DMS79 (cell line): Measurements from ENCODE around the gene CAPN8.
"Not testable (repeated sequence)": the region's sequence is repeated elsewhere in the genome, so short reads cannot be mapped to it uniquely, and the experiment has no call there.

Experiments
- DNase-seq: peaks from one replicate; lab custom pipeline; 2025; lab: John Stamatoyannopoulos, UW

Gene CAPN8

GRCh38 chr1:223525957-223526356 is 139.5 kb downstream of the CAPN8 start:
- DNase-seq = no peak

GRCh38 chr1:223525546-223525945 is 140.0 kb downstream of the CAPN8 start:
- no peak for DNase-seq

DNA sequence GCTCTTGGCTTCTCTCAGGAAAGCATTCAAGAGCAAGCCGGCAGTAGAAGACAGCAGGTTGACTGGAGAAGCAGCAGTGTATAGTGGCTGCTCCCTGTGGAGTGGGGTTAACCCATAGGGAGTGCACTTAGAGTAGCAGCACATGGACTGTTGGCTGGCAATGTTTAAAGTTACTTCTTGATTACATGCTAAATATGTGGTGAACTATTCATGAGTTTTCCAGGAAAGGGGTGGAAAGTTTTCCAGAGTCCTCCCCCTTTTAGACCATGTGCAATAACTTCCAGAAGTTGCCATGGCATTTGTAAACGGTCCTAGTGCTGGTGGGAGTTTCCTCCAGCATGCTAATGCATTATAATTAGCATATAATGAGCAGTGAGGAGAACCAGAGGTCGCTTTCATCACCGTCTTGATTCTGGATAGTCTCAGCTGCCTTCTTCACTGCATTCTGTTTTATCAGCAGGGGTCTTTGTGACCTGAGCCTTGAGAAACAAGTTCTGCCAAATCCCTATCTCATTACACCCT is 140.5 kb downstream of the CAPN8 start:
- DNase-seq = no peak

DNA sequence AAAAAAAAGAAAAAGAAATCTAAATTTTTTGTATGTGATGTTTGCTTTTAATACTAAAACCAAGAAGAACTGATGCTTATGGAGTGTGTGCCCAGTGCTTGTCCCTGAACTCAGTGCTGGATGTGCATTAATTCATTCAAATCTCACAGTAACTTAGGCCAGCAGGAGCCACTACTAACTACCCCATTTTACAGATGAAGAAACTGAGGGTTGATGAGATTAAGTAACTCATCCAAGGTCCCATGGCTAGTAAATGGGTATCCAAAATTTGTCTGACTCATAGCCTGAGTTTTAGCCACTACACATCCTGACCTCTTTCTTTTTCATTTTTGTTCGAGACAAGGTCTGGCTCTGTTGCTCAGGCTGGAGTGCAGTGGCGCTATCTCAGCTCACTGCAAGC is 144.4 kb downstream of the CAPN8 start:
- DNase-seq = no peak

GRCh38 chr1:223520200-223520599 is 145.3 kb downstream of the CAPN8 start:
- DNase-seq = no peak

DNA sequence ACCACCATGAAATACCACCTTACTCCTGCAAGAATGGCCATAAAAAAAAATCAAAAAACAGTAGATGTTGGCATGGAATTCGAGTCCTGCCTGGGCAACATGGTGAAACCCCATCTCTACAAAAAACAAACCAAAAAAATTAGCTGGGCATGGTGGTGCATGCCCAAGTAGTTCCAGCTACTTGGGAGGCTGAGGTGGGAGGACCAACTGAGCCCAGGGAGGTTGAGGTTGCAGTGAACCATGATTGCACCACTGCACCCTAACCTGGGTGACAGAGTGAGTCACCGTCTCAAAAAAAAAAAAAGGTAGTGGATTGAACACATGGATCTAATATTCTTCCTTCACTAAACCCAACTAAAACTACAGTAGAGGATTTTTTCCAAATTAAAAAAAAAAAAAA is 146.4 kb downstream of the CAPN8 start:
- DNase-seq = no peak

DNA sequence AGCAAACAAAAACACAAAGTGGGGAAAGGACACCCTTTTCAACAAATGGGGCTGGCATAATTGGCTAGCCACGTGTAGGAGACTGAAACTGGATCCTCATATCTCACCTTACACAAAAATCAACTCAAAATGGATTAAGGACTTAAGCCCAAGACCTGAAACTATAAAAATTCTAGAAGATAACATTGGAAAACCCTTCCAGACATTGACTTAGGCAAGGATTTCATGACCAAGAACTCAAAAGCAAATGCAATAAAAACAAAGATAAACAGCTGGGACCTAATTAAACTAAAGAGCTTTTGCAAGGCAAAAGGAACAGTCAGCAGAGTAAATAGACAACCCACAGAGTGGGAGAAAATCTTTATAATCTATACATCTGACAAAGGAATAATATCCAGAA is 146.9 kb downstream of the CAPN8 start:
- DNase-seq = not testable (repeated sequence)

GRCh38 chr1:223515926-223516325 is 149.6 kb downstream of the CAPN8 start:
- DNase-seq = no peak

- no peak for DNase-seq
Observed at GRCh38 chr1:223515421-223515820, 150.1 kb downstream of the CAPN8 start.

DNA sequence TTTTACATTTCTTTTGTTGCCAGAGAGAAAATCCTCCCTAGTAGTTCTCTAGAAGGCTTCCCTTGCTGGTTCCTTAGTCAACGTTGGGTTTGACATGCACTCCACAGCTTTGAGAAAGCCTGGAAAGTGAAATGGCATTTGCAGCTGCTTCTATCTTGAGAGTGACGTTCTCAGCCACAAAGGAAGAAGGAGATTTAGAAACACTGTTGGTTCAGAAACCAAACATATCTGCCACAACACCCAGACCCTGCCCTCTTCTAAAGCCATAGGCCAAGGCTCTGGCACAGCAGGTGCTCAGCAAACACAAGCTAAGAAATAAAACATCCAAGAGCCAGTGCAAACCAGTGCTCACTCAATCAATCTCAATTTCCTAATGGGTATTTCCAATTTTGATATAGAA is 150.9 kb downstream of the CAPN8 start:
- DNase-seq = no peak

DNA sequence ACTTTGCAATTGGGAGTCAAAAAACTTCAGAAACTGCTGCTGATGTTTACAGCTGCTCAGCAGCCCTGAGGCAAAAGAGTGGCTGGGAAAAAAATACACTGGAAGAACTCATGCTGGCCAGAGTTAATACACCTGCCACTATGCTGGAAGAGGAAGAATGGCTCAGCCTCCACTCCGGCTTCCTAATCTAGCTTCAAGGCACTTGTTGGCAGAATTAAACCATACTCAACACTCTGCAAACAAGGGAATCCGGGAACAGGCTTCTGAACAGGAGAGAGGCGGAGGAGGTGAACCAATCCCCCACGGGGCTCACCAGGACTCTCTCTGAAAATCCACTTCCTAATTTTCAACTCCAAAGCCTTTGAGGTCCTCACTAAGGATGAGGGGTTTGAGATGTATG is 152.2 kb downstream of the CAPN8 start:
- DNase-seq = peak; percentile 36

DNA sequence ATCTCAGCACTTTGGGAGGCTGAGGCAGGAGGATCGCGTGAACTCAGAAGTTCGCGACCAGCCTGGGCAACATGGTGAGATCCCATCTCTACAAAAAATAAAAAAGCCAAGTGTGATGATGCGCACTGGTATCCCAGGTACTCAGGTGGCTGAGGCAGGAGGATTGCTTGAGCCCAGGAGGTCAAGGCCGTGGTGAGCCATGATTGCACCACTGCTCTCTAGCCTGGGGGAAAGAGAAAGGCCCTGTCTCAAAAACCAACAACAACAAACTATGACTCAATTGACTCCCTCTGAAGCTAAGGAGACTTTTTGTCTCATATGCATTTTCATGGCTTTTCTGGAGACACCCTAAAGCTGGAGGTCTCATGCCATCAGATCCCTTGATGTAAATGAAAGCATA is 153.4 kb downstream of the CAPN8 start:
- DNase-seq = no peak

GRCh38 chr1:223508796-223509195 is 156.7 kb downstream of the CAPN8 start:
- no peak for DNase-seq

- no peak for DNase-seq
Observed at GRCh38 chr1:223504741-223505140, 160.8 kb downstream of the CAPN8 start.

DNA sequence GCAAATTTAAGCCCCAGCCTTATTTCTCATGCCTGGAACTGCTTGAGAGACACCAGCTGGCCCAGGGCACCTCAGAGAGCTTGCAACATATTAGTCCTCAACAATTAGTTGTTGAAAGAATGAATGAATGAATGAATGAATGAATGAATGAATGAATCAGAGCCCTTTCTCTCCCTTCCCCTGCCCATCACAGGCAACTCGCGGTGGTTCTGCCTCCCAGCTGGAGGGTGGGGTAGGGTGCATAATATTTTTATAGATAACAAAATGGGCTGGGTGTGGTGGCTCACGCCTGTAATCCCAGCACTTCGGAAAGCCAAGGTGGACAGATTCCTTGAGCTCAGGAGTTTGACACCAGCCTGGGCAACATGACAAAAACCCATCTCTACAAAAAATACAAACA is 162.2 kb downstream of the CAPN8 start:
- no peak for DNase-seq

DNA sequence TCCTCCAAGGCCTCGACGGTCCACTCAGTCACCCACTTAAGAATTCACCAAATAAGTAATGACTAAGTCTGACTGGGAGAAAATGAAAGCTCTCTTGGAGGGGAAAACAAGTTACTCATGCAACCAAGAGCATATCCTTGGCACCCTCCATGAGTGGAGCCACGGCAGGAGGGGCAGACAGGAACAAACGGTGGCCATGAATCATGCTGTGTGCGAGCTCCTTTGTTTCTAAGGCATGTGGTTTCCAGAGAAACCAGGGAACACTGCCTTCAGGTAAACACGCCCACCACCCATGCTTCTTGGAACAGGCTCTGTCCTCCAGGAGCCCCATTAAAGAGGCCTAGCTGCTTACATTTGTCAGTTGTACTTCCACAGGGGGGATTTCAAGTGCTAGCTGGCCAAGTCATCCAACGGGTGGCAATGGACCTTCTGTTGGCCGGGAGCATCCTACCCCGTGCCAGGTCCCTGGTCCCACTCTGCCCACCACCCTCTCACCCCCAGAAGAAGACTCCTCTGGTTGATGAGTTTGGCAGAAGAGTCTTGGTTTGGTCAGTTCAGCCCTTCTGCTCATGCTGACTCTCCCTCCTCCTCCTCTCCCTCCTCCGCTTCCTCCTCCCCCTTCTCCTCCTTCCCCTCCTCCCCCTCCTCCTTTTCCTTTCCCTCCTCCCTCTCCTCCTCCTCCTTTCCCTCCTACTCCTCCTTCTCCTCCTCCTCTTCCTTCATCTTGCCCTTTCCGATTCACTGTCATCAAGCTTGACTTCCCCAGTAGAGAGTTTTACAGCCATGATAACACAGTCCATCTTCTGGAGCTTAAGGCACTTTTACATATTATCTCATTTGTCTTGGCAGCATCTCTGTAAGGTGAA is 164.7 kb downstream of the CAPN8 start:
- peak; percentile 85 for DNase-seq

GRCh38 chr1:223496883-223497282 is 168.6 kb downstream of the CAPN8 start:
- DNase-seq = no peak

- no peak for DNase-seq
Observed at GRCh38 chr1:223494926-223495645, 170.4 kb downstream of the CAPN8 start.

DNA sequence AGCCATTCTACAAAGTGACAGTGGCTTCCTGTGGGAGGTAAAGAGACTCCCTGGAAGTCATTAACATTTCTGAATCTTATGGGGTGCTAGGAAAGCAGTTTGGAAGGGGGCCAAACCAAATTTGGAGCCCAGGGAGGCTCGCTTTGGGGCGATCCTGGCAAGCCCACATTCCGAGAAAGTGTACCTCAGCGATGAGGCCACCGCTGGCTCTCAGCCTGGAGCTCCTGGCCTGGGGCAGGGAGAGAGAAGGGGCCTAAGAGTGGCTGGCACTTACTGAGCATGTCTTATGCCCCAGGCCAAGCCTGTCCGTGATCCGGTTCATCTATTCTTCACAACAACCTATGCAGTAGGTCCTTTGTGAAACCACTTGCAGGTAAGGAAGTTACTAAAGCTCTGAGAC is 173.5 kb downstream of the CAPN8 start:
- DNase-seq = no peak
